HCT116 (cell line): ENCODE results near the gene ASPN. TPM values are rescaled to one million over a fixed set of nuclear protein-coding genes. Genes with fewer than 3 reads are reported as not detected.

Experiments used
- ATAC-seq: fragments of 200-7000 bp; cut with Tn5 transposase; 2 replicates; pipeline ENCODE4 v1.9.1; 2020; ENCODE audit warnings: mild to moderate bottlenecking, moderate library complexity
- BruUV-seq: library from RNA; stranded (reverse); fragments of 400-500 nt; replicated peaks from 2 replicates; lab custom pipeline; 2021; lab: Mats Ljungman, UMichigan
- CTCF ChIA-PET: fragments of 300-600 bp; sonication (Branson Sonifier 250); formaldehyde crosslinking; loops from one replicate; lab custom pipeline; 2021; ENCODE audit warnings: antibody characterized with exemption; lab: Charles Lee
- POLR2A ChIA-PET: fragments of 300-600, 350-600 bp; sonication (Branson Sonifier 250); formaldehyde crosslinking; loops from one replicate; lab custom pipeline; 2021; ENCODE audit warnings: antibody characterized with exemption; lab: Charles Lee
- RAD21 ChIA-PET, 2 experiments: fragments of 300-600 bp; sonication (Branson Sonifier 250); formaldehyde crosslinking; loops; one replicate each; lab custom pipeline; 2023; ENCODE audit warnings: low total read pairs in 2 of 2; ENCODE audit not compliant: uncharacterized antibody in 2 of 2, unreplicated experiment in 2 of 2, low non-redundant PET in 1 of 2; lab: Charles Lee
- DNase-seq: peaks from one replicate; pipeline ENCODE4 v3.0.0-alpha.2; 2010; ENCODE audit warnings: low read depth, low spot score
- H2AFZ ChIP-seq: fragments of 200-600 bp; shearing (Covaris generic), sonication (generic); 2 replicates; pipeline ENCODE4 v1.6.1; 2017; ENCODE audit warnings: low read depth, mixed run types, mixed read lengths, antibody characterized with exemption, low read length; ENCODE audit not compliant: poor library complexity, severe bottlenecking
- H3K27ac ChIP-seq: 2 replicates; pipeline ENCODE4 v1.5.1; 2012; ENCODE audit warnings: low read depth, low read length
- H3K27me3 ChIP-seq: fragments of 200-600 bp; sonication (generic); 2 replicates; pipeline ENCODE4 v1.6.1; 2016; ENCODE audit warnings: mixed run types, low read length, mixed read lengths; ENCODE audit not compliant: insufficient read depth
- H3K36me3 ChIP-seq, 2 experiments: fragments of 200-500 bp in 1 of 2; fragments of 200-600 bp in 1 of 2; sonication (Bioruptor generic) in 1 of 2; sonication (generic) in 1 of 2; 2 replicates each; pipeline versions ENCODE4 v1.5.1 to v1.6.1; 2014 to 2016; ENCODE audit warnings: low read length in 2 of 2, inconsistent platforms in 1 of 2, mixed read lengths in 1 of 2, mixed run types in 1 of 2; ENCODE audit not compliant: insufficient read depth in 2 of 2, control insufficient read depth in 1 of 2
- H3K4me1 ChIP-seq, 2 experiments: fragments of 200-600 bp in 1 of 2; sonication (generic) in 1 of 2; 2 replicates each; pipeline versions ENCODE4 v1.5.1 to v1.6.1; 2012 to 2017; ENCODE audit warnings: low read length in 2 of 2, inconsistent platforms in 1 of 2, mild to moderate bottlenecking in 1 of 2, mixed read lengths in 1 of 2, mixed run types in 1 of 2, moderate library complexity in 1 of 2; ENCODE audit not compliant: insufficient read depth in 2 of 2, control insufficient read depth in 1 of 2
- H3K4me2 ChIP-seq: fragments of 200-600 bp; sonication (generic); 2 replicates; pipeline ENCODE4 v1.6.1; 2017; ENCODE audit warnings: mixed run types, low read length, mixed read lengths
- H3K4me3 ChIP-seq, 2 experiments: fragments of 200-600 bp in 1 of 2; sonication (generic) in 1 of 2; replicated peaks in 1 of 2; 2 replicates each; pipeline ENCODE4 v1.5.1; 2011 to 2016; ENCODE audit warnings: low read length in 2 of 2, control low read depth in 1 of 2, low read depth in 1 of 2, mild to moderate bottlenecking in 1 of 2, mixed read lengths in 1 of 2, mixed run types in 1 of 2
- H3K79me2 ChIP-seq: fragments of 200-600 bp; sonication (generic); 2 replicates; pipeline ENCODE4 v1.6.1; 2017; ENCODE audit warnings: mild to moderate bottlenecking, mixed run types, low read length, moderate library complexity, mixed read lengths; ENCODE audit not compliant: insufficient read depth
- H3K9ac ChIP-seq: fragments of 200-600 bp; sonication (generic); 2 replicates; pipeline ENCODE4 v1.6.1; 2016; ENCODE audit warnings: low read length, mixed read lengths
- H3K9me2 ChIP-seq: fragments of 200-600 bp; sonication (generic), shearing (Covaris generic); 2 replicates; pipeline ENCODE4 v1.6.1; 2017; ENCODE audit warnings: mixed run types, mild to moderate bottlenecking, moderate library complexity; ENCODE audit not compliant: insufficient read depth
- H3K9me3 ChIP-seq, 2 experiments: fragments of 200-500 bp in 1 of 2; fragments of 200-600 bp in 1 of 2; sonication (Bioruptor generic) in 1 of 2; sonication (generic) in 1 of 2; 2 replicates each; pipeline ENCODE4 v1.6.1; 2014 to 2017; ENCODE audit warnings: low read length in 2 of 2, mixed read lengths in 2 of 2, inconsistent platforms in 1 of 2, low read depth in 1 of 2, mild to moderate bottlenecking in 1 of 2, mixed run types in 1 of 2, moderate library complexity in 1 of 2; ENCODE audit not compliant: control insufficient read depth in 1 of 2, insufficient read depth in 1 of 2
- H4K20me1 ChIP-seq: fragments of 200-600 bp; sonication (generic), shearing (Covaris generic); 2 replicates; pipeline ENCODE4 v1.6.1; 2017; ENCODE audit warnings: mixed run types, mild to moderate bottlenecking, moderate library complexity; ENCODE audit not compliant: insufficient read depth
- CBX3 ChIP-seq: IDR thresholded peaks from 2 replicates; pipeline ENCODE4 v1.6.1; 2012; ENCODE audit warnings: low read depth
- JUND ChIP-seq: IDR thresholded peaks from 2 replicates; pipeline ENCODE4 v1.6.1; 2012
- POLR2AphosphoS5 ChIP-seq: IDR thresholded peaks from 2 replicates; pipeline ENCODE4 v1.6.1; 2011; ENCODE audit warnings: mild to moderate bottlenecking, low read depth, low read length, moderate library complexity
- RAD21 ChIP-seq: IDR thresholded peaks from 2 replicates; pipeline ENCODE4 v1.6.1; 2012; ENCODE audit warnings: low read depth, mild to moderate bottlenecking
- REST ChIP-seq: IDR thresholded peaks from 2 replicates; pipeline ENCODE4 v1.6.1; 2012; ENCODE audit warnings: low read depth
- SIN3A ChIP-seq: IDR thresholded peaks from 2 replicates; pipeline ENCODE4 v1.6.1; 2012; ENCODE audit warnings: low read depth
- SP1 ChIP-seq: IDR thresholded peaks from 2 replicates; pipeline ENCODE4 v1.6.1; 2012; ENCODE audit warnings: low read depth
- ZFX ChIP-seq: fragments of 450-650 bp; IDR thresholded peaks from 2 replicates; pipeline ENCODE4 v1.6.1; 2017
- intact Hi-C: fragments of 100-400 bp; cut with micrococcal nuclease; formaldehyde crosslinking; loops from 2 replicates; pipeline ENCODE4 v1.10.0; 2022
- total RNA-seq: library from RNA; stranded (reverse); gene quantifications from one replicate; pipeline ENCODE4 v1.2.1, GENCODE V29; 2021; ENCODE audit not compliant: unreplicated experiment

The ASPN gene
- total RNA-seq, 1 experiment from 2014 or later = not detected

- Histone ChIP-seq H3K9ac (no peak overlapping the region), H3K4me3 (no peak overlapping the region), H3K79me2 (no peaks in the 10 kb centered on the region), H2AFZ (no peak overlapping the region), H3K27me3 (no peaks in the 10 kb centered on the region), H4K20me1 (no peaks in the 10 kb centered on the region), H3K4me1 (peaks cover 0 to 14% of the 10 kb centered on the region in 2 experiments; a peak in 2 of 4 replicates), H3K4me2 (no peak overlapping the region), H3K9me2 (no peaks in the 10 kb centered on the region), H3K36me3 (no peaks in the 10 kb centered on the region), H3K9me3 (no peaks in the 10 kb centered on the region), H3K27ac (no peak overlapping the region)
- intact Hi-C loops = no loop called here
- RAD21 ChIA-PET = no interaction called here
- POLR2A ChIA-PET = no interaction called here
- no TSS peak for BruUV-seq
- TF ChIP-seq SP1 (no peak), CBX3 (no peak), JUND (no peak), SIN3A (no peak), POLR2AphosphoS5 (no peak), REST (no peak), RAD21 (no peak), ZFX (no peak)
- CTCF ChIA-PET = no interaction called here
- DNase-seq = no peak
- no peak for ATAC-seq
These were observed 1.6 kb upstream of the ASPN start for GRCh38 chr9:92483627-92484545.
